ENCODE data around the gene C6orf15.

Gene C6orf15

DNA sequence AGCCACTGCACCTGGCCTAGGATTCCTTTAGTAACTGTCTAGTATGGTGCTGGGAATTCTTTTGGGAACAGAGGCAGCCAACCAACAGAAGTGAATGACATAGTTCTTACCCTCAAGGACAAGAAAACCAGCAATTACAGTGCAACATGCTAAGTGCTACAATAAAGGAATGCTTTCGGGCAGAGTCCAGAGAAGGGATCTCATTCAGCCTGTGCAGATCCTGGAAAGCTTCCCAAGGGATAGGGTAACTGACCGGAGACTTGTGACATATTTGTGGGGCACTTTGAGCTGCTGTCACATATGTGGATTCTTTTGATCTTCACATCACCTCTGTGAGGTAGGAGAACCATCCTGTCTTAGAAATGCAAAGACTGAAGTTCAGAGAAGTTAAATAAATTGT is 46.8 kb downstream of the C6orf15 start:
- no peak for FAIRE-seq

- FAIRE-seq: no peak
Measured at GRCh38 chr6:31063906-31064435, 48.4 kb downstream of the C6orf15 start.
